Transverse colon (tissue), 4 donors: ENCODE measurements around the gene RAB3A.

Experiments used
- EP300 ChIP-seq: sonication (generic); formaldehyde crosslinking; IDR thresholded peaks from one replicate; pipeline ENCODE4 v1.6.1; 2017; ENCODE audit warnings: antibody characterized with exemption, low read depth
- POLR2AphosphoS5 ChIP-seq, 3 donors: sonication (generic); formaldehyde crosslinking; IDR thresholded peaks; one replicate each; pipeline ENCODE4 v1.6.1; 2016; ENCODE audit warnings: antibody characterized with exemption in 3 of 3
- TF ChIP-seq, protein P1 (sequence below), 5 experiments: fragments of 200-600 bp in 3 of 5; fragments of 450-650 bp in 2 of 5; sonication (generic) in 3 of 5; IDR thresholded peaks; 1 replicate in 2 of 5; 2 replicates in 3 of 5; pipeline ENCODE4 v1.5.1; 2016 to 2017; ENCODE audit warnings: antibody characterized with exemption in 5 of 5, inconsistent platforms in 3 of 5, mild to moderate bottlenecking in 2 of 5, moderate library complexity in 1 of 5

DNA sequence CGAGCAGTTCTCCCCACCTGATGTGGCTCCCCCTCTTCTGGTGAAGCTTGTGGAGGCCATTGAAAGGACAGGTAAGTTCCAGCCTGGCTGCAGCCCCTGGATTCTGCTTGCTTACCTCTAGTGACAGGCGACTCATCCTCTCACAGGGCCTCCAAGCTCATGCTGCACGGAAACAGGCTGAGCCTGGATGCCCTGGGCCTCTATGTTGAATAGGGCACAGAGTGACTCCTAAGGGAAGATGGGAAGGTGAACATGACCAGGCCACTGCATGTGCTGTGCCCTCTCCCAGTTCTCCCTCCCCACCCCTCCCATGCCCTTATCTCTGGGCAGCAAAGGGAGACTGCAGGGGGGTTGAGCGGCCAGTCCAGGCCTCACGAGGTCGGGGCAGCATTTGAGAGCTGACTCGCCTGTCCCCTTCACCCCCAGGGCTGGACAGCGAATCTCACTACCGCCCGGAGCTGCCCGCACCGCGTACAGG lies 43.3 kb downstream of the RAB3A start:
- TF ChIP-seq, protein P1, sequence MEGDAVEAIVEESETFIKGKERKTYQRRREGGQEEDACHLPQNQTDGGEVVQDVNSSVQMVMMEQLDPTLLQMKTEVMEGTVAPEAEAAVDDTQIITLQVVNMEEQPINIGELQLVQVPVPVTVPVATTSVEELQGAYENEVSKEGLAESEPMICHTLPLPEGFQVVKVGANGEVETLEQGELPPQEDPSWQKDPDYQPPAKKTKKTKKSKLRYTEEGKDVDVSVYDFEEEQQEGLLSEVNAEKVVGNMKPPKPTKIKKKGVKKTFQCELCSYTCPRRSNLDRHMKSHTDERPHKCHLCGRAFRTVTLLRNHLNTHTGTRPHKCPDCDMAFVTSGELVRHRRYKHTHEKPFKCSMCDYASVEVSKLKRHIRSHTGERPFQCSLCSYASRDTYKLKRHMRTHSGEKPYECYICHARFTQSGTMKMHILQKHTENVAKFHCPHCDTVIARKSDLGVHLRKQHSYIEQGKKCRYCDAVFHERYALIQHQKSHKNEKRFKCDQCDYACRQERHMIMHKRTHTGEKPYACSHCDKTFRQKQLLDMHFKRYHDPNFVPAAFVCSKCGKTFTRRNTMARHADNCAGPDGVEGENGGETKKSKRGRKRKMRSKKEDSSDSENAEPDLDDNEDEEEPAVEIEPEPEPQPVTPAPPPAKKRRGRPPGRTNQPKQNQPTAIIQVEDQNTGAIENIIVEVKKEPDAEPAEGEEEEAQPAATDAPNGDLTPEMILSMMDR (IDR thresholded peaks at IDR 0.05) = no peak
- TF ChIP-seq POLR2AphosphoS5 (IDR thresholded peaks at IDR 0.05) (no peak), EP300 (no peak)
